NCI-H2196 treated with DMSO at 0.1 percent for 48 hours (cell line): ENCODE measurements around the gene IGF1R.

Experiments used
- DNase-seq: peaks from one replicate; lab custom pipeline; 2025; ENCODE audit not compliant: unreplicated experiment; lab: John Stamatoyannopoulos, UW

The IGF1R gene

GRCh38 chr15:98823012-98823458, 174.7 kb downstream of the IGF1R start:
- peak; percentile 38 for DNase-seq

DNA sequence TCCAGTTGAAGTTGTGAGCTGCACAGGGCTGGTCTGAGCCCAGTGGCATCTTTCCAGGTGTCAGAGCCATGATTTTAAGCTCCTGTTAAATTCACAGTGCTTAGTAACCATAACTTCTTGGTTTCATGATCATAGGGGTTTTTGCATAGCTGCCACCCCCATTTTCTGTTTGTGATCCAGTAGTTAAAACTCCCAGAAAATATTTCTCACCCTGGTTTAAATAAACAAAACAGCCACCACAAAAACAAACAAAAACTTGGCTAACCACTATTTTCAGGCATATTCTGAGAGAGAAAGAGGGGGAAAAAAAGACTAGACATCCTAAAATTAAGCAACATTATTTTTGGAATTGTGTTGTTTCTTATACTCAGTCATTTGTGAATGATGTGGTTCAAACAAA, 175.3 kb downstream of the IGF1R start:
- no peak for DNase-seq

DNA sequence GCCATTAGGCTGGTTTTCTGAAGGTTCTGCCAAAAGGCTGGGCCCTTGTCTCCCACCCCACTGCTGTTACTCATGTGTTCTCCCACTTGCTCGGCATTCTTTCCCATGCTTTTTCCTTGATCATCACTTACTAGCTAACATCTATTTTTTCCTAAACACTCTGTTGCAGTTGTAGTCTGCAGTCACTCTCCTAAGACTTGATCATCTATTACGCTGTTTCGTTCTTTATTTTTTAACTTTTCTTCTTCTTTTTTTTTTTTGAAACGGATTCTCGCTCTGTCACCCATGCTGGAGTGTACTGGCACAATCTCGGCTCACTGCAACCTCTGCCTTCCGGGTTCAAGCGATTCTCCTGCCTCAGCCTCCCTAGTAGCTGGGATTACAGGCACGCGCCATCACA, 176.3 kb downstream of the IGF1R start:
- DNase-seq = no peak

- no peak for DNase-seq
These were observed 178.3 kb downstream of the IGF1R start for GRCh38 chr15:98826658-98827057.

GRCh38 chr15:98827217-98827616, 178.9 kb downstream of the IGF1R start:
- DNase-seq = no peak

DNA sequence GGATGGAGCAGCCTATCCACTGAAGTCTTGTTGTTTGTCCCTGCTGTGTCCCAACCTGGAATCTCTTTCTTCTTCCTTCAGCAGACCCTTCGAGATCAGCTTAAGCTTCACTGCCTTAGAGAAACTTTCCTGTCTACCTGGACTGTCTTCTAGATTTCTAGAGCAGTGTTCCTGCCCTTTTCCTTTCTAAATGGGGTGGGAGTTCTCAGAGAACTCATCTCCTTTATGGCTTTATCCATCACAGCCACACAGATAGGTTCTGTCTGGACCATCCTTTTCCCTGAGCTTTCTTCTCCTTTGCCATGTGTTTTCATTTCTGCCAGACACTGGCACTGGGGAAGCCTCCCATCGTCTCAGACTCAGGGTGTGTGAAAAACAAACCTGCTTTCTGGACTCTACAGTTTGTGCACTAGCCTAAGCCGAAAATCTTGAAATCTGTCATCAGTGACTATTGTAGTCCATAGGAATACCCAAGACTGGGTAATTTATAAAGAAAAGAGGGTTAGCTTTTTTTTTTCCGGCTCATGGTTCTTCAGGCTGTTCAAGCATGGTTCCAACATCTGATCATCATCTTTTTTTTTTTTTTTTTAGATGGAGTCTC, 181.8 kb downstream of the IGF1R start:
- DNase-seq = no peak

DNA sequence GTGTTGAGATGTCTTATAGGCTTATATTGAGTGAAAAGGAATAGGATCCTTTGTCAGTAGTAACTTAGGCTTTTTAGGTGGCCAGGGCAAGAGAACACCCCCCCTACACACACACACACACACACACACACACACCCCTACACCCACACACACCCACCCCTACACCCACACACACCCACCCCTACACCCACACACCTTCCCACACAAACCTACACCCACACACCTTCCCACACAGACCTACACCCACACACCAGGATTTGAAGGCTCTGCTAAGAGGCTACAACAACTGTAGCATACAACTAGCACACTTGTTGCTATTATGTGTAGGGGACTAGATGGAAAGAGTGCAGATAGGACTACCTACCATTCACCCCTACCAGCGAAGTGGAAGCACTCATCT, 186.6 kb downstream of the IGF1R start:
- no peak for DNase-seq

DNA sequence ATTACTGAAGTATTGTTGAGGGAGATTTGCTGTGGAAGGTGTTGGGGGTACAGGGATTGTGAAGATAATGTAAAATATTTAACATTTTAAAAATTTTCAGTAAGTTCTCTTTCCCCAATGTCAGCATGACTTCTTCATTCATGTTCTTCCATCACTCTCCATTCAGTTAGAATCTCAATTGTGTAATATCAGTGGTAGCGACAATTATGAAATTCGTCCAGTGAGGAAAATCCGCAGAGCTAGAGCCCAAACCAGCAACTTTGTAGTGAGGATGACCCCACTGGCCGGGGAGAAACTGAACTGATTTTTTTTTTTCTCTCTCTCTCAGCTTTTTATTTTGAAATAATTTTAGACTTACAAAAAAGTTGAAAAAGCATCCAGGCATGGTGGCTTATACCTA, 187.5 kb downstream of the IGF1R start:
- DNase-seq = no peak

GRCh38 chr15:98838387-98839259, 190.3 kb downstream of the IGF1R start:
- DNase-seq = no peak

DNA sequence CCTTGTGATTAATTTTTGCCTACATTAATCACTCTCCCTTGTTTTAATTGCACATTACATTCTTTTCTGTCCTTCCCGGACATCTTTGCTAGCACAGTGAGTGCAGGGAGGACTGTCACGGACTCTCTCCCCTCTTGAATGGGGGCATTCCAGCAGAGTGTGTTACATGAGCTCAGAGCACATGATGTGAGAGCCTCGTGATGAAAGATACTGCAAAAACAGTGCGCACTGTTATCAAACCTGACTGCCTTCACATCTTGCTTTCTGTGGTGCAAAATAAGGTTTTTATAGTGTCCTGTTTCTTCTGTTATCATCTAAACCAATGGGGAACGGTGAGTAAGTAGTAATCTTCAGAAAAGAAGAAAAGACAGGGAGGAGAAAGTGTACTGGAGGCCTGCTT, 191.7 kb downstream of the IGF1R start:
- DNase-seq = no peak

GRCh38 chr15:98841419-98841970, 193.2 kb downstream of the IGF1R start:
- no peak for DNase-seq

- DNase-seq = no peak
These were observed 194.0 kb downstream of the IGF1R start for GRCh38 chr15:98842192-98842972.

DNA sequence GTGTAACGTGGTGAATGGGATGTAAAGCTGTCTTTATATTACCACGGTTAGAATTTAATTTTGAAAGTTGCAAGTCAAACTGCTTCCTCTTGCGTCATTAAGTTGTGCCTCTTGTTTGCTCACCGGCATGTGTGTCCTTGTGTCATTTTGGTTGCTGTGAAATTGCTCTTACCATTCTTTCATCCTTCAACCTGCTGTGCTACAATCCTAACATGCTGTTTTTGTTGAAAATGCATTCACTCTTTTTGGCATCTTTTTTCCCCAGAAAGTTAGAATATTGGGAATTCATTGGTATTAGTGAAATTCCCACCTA, 194.6 kb downstream of the IGF1R start:
- DNase-seq = no peak

- DNase-seq = no peak
These were observed 195.5 kb downstream of the IGF1R start for GRCh38 chr15:98843844-98844243.

GRCh38 chr15:98844261-98844660, 195.9 kb downstream of the IGF1R start:
- no peak for DNase-seq

- no peak for DNase-seq
These were observed 197.0 kb downstream of the IGF1R start for GRCh38 chr15:98845138-98845884.

DNA sequence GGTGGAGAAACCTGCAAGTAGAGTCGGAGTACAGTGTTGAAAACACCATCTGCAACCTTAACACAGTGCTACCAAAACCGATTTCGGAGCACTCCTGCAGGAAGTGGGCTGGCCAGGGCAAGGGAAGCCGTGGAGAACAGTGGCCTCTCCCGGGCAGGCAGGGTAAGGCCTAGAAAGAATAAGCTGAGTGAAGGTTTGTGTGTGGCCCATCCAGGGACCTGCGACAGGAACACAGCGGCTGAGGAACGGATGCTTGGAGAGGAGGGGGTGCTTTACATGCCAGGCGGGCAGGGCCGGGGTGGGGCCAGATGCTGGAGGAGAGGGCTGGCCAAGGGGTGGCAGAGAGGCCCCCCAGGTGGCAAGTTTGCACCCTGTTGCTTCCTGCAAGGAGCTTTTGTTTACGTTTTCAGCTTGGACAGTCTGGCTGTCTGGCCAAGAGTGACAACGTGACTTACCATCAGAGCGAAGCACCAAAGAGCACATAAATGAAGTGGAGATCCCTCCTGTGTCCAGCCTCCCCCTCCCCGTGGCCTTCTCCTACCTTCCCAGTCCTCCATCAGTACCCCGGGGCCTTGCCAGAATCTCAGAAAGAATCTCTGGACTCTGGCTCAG, 202.7 kb downstream of the IGF1R start:
- peak; percentile 23 for DNase-seq

DNA sequence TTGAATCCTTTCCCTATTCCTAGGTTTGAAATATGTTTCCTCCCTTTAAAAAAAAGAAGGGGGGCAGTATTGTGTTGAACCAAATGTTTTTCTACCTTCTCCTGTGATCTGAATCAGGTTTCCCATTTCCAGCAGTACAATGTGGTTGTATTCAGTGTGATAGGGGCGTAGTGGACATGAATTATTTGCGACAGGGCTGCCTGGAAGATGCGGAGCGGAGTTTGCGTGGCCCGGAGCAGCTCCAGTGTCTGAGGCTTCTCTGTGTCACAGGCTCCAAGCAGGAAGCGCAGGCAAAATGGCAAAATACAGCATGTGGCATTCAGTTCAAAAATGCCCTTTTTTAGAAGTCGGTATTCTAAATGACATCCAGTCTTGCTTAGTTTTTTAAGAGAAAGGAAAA, 204.8 kb downstream of the IGF1R start:
- peak; percentile 31 for DNase-seq

DNA sequence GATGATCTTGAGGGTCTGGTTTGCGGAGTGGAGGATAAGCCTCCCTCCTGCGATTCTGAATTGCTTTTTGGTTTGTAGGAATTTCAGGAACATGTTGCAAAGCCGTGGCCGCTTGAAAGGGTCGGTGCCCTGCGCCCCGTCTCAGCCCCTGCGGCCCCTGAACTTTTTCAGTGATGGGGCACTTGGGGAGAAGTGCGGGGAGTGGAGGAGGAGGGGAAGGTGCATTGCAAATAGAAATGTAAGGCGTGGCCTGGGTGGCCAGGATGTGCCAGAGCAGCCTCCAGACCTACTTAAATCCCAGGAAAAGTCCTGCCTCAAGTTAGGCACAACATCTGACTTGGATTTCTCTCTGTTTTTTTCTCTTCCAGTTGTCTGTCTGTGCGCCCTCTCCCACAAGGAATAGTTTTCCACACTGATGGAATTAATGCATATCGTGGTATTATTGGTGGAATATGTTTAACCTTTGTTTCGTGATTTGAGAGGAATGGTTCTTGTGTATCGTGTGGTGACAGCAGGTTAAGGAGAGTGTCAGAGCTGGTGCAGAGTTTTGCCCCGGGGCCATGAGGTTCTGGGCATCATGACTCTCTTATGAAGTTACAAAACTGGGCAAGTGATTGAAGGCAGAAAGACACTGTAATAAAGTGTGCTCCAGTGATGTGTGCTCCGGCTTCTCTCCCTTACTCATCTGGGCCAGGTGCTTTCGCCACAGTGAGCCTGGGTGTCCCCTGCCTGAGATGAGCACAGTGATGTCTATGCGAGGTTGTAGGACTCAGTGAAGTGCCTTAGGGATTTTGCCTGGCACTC, 205.5 kb downstream of the IGF1R start:
- no peak for DNase-seq

DNA sequence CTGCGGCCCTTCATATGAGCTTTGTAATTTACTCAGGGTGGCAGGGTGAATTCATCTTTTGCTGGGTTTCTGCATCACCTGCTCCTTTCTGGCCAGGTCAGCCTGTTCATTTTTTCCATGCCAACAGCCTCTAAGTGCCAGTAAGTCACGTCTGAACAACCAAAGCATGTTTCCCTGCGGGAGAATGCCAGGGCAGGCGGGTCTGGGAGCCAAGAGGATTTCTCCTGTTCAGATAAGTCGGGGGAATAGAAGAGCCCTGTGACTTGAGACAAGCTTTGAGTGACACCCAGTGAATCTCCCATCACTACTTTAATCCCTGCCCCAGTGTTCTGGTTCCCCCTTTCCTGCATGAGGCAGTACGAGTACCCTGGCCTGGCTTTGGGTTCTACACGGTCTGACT, 206.2 kb downstream of the IGF1R start:
- no peak for DNase-seq
